ENCODE data around the gene RAB3GAP1. TPM values are rescaled to one million over a fixed set of nuclear protein-coding genes. Genes with fewer than 3 reads are reported as not detected.

The RAB3GAP1 gene
- polyA plus RNA-seq, 10 donors = 31.2 to 43.6 (median 34.7) TPM

GRCh38 chr2:135212757-135213156, 160.7 kb downstream of the RAB3GAP1 start:
- no peak for DNase-seq

- DNase-seq = no peak
Observed at GRCh38 chr2:135218426-135218825, 166.3 kb downstream of the RAB3GAP1 start.

GRCh38 chr2:135219226-135219625, 167.1 kb downstream of the RAB3GAP1 start:
- DNase-seq = no peak

Other genes starting within 250 kb of the RAB3GAP1 start
- 1 to 10 TPM in 1 of 10 donors, under 1 TPM in 9; 0.09 to 1.4 (median 0.49) TPM for gene ACMSD, start 213.7 kb upstream of the RAB3GAP1 start, polyA plus RNA-seq (ENCODE audit: insufficient read length in 10 of 10)
- 10 to 100 TPM; 23.4 to 54.3 (median 34.1) TPM for gene CCNT2, start 133.5 kb upstream of the RAB3GAP1 start, polyA plus RNA-seq (ENCODE audit: insufficient read length in 10 of 10)
- gene MAP3K19, start 4.8 kb upstream of the RAB3GAP1 start, polyA plus RNA-seq (ENCODE audit: insufficient read length in 10 of 10) = under 1 TPM in 4 of 10 donors, not detected in 6; 0.08 to 0.13 (median 0.10) TPM